Measurements from ENCODE around the gene FRY.

DNA sequence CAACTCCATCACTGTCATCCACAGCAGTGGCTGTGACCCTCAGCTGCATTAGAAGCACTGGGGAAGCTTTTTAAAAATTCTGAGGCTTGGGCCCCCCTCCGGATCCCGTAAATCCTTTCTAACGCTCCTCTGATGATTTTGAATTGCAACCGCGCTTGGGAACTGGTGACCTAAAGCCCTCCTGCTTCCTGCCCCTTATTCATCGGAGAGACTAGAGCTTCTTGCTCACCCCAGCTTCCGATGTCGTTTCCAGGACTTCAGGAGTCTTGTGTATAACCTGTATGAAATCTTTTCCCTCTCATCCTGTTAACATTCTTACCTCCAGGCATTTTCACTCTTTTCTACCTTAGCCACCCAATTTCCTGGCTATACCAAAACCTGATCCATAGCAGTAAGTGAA lies 268.8 kb downstream of the FRY start:
- TF ChIP-seq, protein P1, sequence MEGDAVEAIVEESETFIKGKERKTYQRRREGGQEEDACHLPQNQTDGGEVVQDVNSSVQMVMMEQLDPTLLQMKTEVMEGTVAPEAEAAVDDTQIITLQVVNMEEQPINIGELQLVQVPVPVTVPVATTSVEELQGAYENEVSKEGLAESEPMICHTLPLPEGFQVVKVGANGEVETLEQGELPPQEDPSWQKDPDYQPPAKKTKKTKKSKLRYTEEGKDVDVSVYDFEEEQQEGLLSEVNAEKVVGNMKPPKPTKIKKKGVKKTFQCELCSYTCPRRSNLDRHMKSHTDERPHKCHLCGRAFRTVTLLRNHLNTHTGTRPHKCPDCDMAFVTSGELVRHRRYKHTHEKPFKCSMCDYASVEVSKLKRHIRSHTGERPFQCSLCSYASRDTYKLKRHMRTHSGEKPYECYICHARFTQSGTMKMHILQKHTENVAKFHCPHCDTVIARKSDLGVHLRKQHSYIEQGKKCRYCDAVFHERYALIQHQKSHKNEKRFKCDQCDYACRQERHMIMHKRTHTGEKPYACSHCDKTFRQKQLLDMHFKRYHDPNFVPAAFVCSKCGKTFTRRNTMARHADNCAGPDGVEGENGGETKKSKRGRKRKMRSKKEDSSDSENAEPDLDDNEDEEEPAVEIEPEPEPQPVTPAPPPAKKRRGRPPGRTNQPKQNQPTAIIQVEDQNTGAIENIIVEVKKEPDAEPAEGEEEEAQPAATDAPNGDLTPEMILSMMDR (IDR thresholded peaks at IDR 0.05) = no peak
- no peak for TF ChIP-seq POLR2A (IDR thresholded peaks at IDR 0.05)

Measured in heart left ventricle (tissue), 13 donors.